Measurements from ENCODE around the gene ME1.
A peak's percentile ranks its signal among the peaks of the same experiment; 100 is the strongest.

Gene ME1

DNA sequence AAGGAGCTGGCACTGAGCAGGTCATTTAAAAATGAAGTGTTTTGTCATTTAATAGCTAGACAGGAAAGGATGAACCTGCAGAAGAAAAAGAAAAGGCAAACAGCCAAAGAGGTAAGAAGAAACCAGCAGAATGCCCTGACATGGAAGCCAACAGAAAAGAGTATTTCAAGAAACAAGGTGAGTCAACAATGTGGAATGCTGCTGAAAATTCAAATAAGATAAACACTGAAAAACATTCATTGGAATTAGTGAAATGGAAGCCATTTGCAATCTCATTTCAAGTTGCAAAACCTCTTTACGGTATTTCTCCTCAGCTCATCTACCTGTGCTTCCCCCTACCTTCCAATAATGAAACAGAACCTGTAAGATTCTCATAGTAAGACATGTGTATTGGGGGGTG, 178.1 kb downstream of the ME1 start:
- H3K27me3 ChIP-seq (ENCODE audit: control insufficient read depth in 5 of 5, insufficient read depth in 4 of 5, low read length in 5 of 5), result no peaks in the 10 kb centered on the region
- H3K9me3 ChIP-seq (ENCODE audit: control insufficient read depth in 5 of 5, low read length in 5 of 5), result peaks cover 0 to 2% (median 0%) of the 10 kb centered on the region in 5 donors
- H3K4me3 ChIP-seq (ENCODE audit: low read depth in 1 of 5, low read length in 5 of 5), result no peak overlapping the region
- H3K36me3 ChIP-seq (ENCODE audit: control insufficient read depth in 5 of 5, insufficient read depth in 5 of 5, low read length in 5 of 5), result peaks cover 0 to 35% (median 21%) of the 10 kb centered on the region in 5 donors
- H3K4me1 ChIP-seq (ENCODE audit: control insufficient read depth in 5 of 5, insufficient read depth in 5 of 5, low read length in 5 of 5), result no peaks in the 10 kb centered on the region
- H3K9ac ChIP-seq (ENCODE audit: low read length in 5 of 5), result no peak overlapping the region
- no peak overlapping the region for H3K27ac ChIP-seq (ENCODE audit: low read depth, low read length)

DNA sequence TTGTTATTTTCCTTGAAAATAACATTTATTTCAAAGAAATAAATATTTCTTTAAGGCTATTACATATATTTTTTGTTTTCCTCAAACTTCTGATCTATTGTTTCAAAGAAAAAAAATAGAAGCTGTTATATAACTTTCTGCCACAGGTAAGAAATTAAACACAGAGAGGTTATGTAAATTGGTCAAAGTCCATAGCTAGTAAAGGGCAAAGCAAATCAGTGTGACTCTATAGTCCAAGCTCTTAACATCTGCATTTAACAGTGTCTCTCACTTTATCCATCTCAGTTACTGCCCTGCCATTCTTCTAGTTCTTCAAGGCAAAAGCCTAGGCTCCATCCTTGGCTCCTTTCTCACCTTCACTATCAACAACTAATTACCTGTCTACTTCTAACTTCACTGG, 180.6 kb downstream of the ME1 start:
- H3K4me1 ChIP-seq (ENCODE audit: control insufficient read depth in 5 of 5, insufficient read depth in 5 of 5, low read length in 5 of 5), result no peaks in the 10 kb centered on the region
- no peak overlapping the region for H3K9ac ChIP-seq (ENCODE audit: low read length in 5 of 5)
- H3K9me3 ChIP-seq (ENCODE audit: control insufficient read depth in 5 of 5, low read length in 5 of 5), result no peaks in the 10 kb centered on the region
- H3K4me3 ChIP-seq (ENCODE audit: low read depth in 1 of 5, low read length in 5 of 5), result no peak overlapping the region
- no peak overlapping the region for H3K27ac ChIP-seq (ENCODE audit: low read depth, low read length)
- peaks cover 0 to 35% (median 21%) of the 10 kb centered on the region in 5 donors for H3K36me3 ChIP-seq (ENCODE audit: control insufficient read depth in 5 of 5, insufficient read depth in 5 of 5, low read length in 5 of 5)
- H3K27me3 ChIP-seq (ENCODE audit: control insufficient read depth in 5 of 5, insufficient read depth in 4 of 5, low read length in 5 of 5), result no peaks in the 10 kb centered on the region

DNA sequence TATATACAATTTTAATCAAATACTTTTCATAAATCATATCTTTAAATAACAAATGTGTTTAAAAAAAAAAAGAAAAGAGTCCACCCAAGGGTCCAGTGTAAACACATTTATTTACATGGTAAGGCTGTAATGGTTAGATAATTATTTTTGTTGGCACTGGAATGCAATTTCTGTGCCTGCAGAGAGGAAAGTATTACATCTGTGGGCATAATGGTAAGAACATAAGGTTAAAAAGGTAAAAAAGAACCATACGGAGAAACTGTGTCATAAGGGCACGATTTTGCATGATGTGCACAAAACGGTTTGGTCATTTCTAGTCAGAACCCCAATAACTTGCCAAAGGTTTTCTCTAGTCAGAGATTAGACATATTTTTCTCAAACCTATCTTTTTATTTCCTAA, 183.4 kb downstream of the ME1 start:
- Histone ChIP-seq H3K4me3 (ENCODE audit: low read depth in 1 of 5, low read length in 5 of 5) (no peak overlapping the region), H3K9me3 (ENCODE audit: control insufficient read depth in 5 of 5, low read length in 5 of 5) (no peaks in the 10 kb centered on the region), H3K9ac (ENCODE audit: low read length in 5 of 5) (no peak overlapping the region), H3K36me3 (ENCODE audit: control insufficient read depth in 5 of 5, insufficient read depth in 5 of 5, low read length in 5 of 5) (peaks cover 0 to 23% (median 16%) of the 10 kb centered on the region in 5 donors), H3K4me1 (ENCODE audit: control insufficient read depth in 5 of 5, insufficient read depth in 5 of 5, low read length in 5 of 5) (peaks cover 0 to 2% (median 0%) of the 10 kb centered on the region in 5 donors), H3K27me3 (ENCODE audit: control insufficient read depth in 5 of 5, insufficient read depth in 4 of 5, low read length in 5 of 5) (no peaks in the 10 kb centered on the region), H3K27ac (ENCODE audit: low read depth, low read length) (no peak overlapping the region)

DNA sequence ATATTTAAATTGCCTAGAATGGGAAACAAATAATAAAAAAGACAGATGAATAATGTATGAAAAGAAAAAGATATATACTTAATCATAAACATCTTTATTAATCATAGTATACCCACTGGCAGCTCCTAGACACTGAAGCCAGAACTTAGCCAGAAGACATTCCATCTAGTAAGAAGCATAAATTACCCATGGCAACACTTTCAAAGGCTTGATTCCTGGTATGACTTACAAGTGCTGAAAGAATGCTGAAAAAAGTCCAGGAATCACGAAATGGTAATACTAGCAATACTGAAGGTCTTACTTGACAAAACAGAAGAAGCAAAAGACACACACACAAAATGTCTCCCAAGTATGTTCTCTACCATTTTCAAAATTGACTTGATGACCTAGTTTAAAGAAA, 199.7 kb downstream of the ME1 start:
- Histone ChIP-seq H3K9me3 (ENCODE audit: control insufficient read depth in 5 of 5, low read length in 5 of 5) (no peaks in the 10 kb centered on the region), H3K9ac (ENCODE audit: low read length in 5 of 5) (no peak overlapping the region)

DNA sequence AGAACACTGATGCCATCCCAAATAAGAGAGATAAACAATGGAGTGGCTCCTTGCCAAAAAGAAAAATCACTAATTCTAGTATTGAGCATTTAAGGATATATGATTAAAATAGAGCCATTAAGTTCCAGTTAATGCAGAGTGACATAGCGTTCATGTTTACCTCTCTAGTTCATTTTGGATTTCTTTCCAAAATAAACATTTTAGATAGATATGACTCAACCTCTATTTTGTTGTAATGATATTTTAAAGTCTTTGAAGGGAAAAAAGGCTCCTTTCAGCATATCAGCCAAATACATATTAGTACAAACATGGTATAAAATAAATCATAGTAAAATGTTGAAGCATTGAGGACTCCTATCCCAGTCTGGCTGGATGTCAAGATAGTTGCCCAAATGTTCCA, 204.3 kb downstream of the ME1 start:
- Histone ChIP-seq H3K27me3 (ENCODE audit: control insufficient read depth in 5 of 5, insufficient read depth in 4 of 5, low read length in 5 of 5) (no peaks in the 10 kb centered on the region), H3K4me1 (ENCODE audit: control insufficient read depth in 5 of 5, insufficient read depth in 5 of 5, low read length in 5 of 5) (peaks cover 0 to 4% (median 0%) of the 10 kb centered on the region in 5 donors), H3K9ac (ENCODE audit: low read length in 5 of 5) (no peak overlapping the region)

More for the DNA sequence above, 199.7 kb downstream of the ME1 start:
- peaks cover 0 to 21% (median 6%) of the 10 kb centered on the region in 5 donors for H3K36me3 ChIP-seq (ENCODE audit: control insufficient read depth in 5 of 5, insufficient read depth in 5 of 5, low read length in 5 of 5)
- no peaks in the 10 kb centered on the region for H3K27me3 ChIP-seq (ENCODE audit: control insufficient read depth in 5 of 5, insufficient read depth in 4 of 5, low read length in 5 of 5)
- H3K27ac ChIP-seq (ENCODE audit: low read depth, low read length), result no peak overlapping the region
- no peak overlapping the region for H3K4me3 ChIP-seq (ENCODE audit: low read depth in 1 of 5, low read length in 5 of 5)
- peaks cover 0 to 4% (median 0%) of the 10 kb centered on the region in 5 donors for H3K4me1 ChIP-seq (ENCODE audit: control insufficient read depth in 5 of 5, insufficient read depth in 5 of 5, low read length in 5 of 5)

DNA sequence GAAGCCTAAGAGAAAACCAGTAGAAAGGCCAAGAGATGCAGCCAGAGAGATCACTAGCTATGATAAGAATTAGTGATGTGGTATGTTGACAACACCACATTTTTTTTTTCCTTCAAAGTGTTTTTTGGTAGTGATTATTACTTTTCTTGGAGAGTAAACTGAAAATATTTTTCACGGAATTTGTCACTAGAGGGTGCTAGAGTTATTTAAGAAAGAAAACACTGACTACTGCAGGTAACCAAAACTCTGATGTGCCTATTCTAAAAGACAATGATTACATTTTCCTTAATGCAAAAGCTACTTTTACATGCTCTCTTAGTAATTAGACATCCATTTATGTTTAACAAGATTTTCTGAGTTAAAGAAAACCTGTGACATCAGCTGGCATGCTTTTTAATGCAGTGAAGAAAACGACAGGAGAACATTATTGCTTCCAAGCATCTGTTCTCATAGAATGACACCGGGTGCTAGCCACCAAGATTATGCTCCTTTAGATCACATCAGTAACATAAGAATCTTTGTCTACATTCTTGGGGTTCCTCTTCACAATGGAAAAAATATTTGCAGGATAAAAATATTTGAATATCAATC, 208.9 kb downstream of the ME1 start:
- Histone ChIP-seq H3K36me3 (ENCODE audit: control insufficient read depth in 5 of 5, insufficient read depth in 5 of 5, low read length in 5 of 5) (peaks cover 6 to 27% (median 25%) of the 10 kb centered on the region in 5 donors), H3K27me3 (ENCODE audit: control insufficient read depth in 5 of 5, insufficient read depth in 4 of 5, low read length in 5 of 5) (no peaks in the 10 kb centered on the region), H3K4me3 (ENCODE audit: low read depth in 1 of 5, low read length in 5 of 5) (no peak overlapping the region), H3K27ac (ENCODE audit: low read depth, low read length) (no peak overlapping the region), H3K4me1 (ENCODE audit: control insufficient read depth in 5 of 5, insufficient read depth in 5 of 5, low read length in 5 of 5) (no peaks in the 10 kb centered on the region), H3K9ac (ENCODE audit: low read length in 5 of 5) (no peak overlapping the region), H3K9me3 (ENCODE audit: control insufficient read depth in 5 of 5, low read length in 5 of 5) (no peaks in the 10 kb centered on the region)

More for the DNA sequence above, 204.3 kb downstream of the ME1 start:
- peaks cover 6 to 30% (median 19%) of the 10 kb centered on the region in 5 donors for H3K36me3 ChIP-seq (ENCODE audit: control insufficient read depth in 5 of 5, insufficient read depth in 5 of 5, low read length in 5 of 5)
- H3K9me3 ChIP-seq (ENCODE audit: control insufficient read depth in 5 of 5, low read length in 5 of 5), result no peaks in the 10 kb centered on the region
- no peak overlapping the region for H3K27ac ChIP-seq (ENCODE audit: low read depth, low read length)
- H3K4me3 ChIP-seq (ENCODE audit: low read depth in 1 of 5, low read length in 5 of 5), result no peak overlapping the region

DNA sequence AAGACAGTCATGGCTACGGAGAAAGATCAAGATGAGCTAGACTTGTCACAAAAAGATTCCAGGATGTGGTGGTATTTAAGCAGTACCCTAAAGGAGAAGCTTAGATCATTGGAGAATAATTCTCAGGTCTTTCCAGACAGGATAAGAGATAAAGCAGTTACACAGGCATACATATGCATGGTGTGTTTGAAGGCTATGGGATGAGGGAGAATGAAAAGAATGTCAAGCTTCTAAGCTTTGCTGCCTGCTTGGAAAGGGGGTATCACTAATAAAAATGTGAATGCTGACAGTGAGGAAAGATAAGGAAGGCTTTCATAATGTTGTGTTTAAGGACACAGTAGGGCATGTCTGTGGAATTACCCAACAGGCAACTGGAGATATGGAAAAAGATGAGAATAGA, 209.6 kb downstream of the ME1 start:
- no peak overlapping the region for H3K27ac ChIP-seq (ENCODE audit: low read depth, low read length)
- no peaks in the 10 kb centered on the region for H3K27me3 ChIP-seq (ENCODE audit: control insufficient read depth in 5 of 5, insufficient read depth in 4 of 5, low read length in 5 of 5)
- H3K36me3 ChIP-seq (ENCODE audit: control insufficient read depth in 5 of 5, insufficient read depth in 5 of 5, low read length in 5 of 5), result peaks cover 6 to 32% (median 25%) of the 10 kb centered on the region in 5 donors
- no peaks in the 10 kb centered on the region for H3K4me1 ChIP-seq (ENCODE audit: control insufficient read depth in 5 of 5, insufficient read depth in 5 of 5, low read length in 5 of 5)
- no peaks in the 10 kb centered on the region for H3K9me3 ChIP-seq (ENCODE audit: control insufficient read depth in 5 of 5, low read length in 5 of 5)
- no peak overlapping the region for H3K9ac ChIP-seq (ENCODE audit: low read length in 5 of 5)
- no peak overlapping the region for H3K4me3 ChIP-seq (ENCODE audit: low read depth in 1 of 5, low read length in 5 of 5)

DNA sequence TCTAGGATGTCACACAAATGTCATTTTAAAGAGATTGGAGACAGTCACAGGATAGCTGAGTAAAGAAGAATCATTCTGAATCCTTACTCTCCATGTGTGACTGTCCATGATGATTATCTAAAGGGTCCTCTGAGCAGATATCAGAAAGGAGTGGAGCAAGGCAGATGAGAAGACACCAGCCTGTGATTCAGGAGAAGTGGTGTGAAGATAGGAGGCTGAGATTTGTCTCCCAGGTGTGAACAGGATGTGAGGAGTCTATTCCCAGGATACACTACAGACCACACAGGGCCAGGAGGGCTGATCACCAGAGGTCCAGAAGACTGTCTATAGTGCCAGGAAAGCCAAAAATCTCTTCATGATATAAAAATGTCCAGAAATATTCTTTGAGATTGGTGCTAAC, 210.7 kb downstream of the ME1 start:
- Histone ChIP-seq H3K27ac (ENCODE audit: low read depth, low read length) (no peak overlapping the region), H3K4me1 (ENCODE audit: control insufficient read depth in 5 of 5, insufficient read depth in 5 of 5, low read length in 5 of 5) (peaks cover 0 to 5% (median 0%) of the 10 kb centered on the region in 5 donors), H3K36me3 (ENCODE audit: control insufficient read depth in 5 of 5, insufficient read depth in 5 of 5, low read length in 5 of 5) (peaks cover 6 to 32% (median 32%) of the 10 kb centered on the region in 5 donors), H3K9me3 (ENCODE audit: control insufficient read depth in 5 of 5, low read length in 5 of 5) (no peaks in the 10 kb centered on the region), H3K9ac (ENCODE audit: low read length in 5 of 5) (peak overlapping the region in 1 of 5 donors; percentile 52), H3K4me3 (ENCODE audit: low read depth in 1 of 5, low read length in 5 of 5) (no peak overlapping the region), H3K27me3 (ENCODE audit: control insufficient read depth in 5 of 5, insufficient read depth in 4 of 5, low read length in 5 of 5) (no peaks in the 10 kb centered on the region)

DNA sequence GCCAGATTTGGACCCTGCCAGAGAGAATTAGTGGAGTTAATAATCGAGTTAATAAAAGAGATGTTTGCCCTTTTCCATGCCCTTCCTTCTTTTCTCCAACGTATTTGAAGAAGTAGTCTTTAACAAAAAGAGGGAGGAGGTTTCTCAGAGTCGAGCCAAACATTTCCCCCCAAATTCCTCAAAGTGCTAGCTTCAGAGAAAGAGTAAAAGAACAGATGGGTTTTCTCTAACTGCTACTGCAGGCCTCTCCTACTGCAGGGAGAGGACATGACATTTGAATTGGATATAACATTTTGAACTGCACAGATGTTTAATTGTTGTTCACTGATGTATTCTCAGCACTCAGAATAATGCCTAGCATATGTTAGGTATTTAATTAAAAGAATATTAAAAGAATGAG, 212.2 kb downstream of the ME1 start:
- Histone ChIP-seq H3K9ac (ENCODE audit: low read length in 5 of 5) (no peak overlapping the region), H3K27ac (ENCODE audit: low read depth, low read length) (no peak overlapping the region), H3K4me1 (ENCODE audit: control insufficient read depth in 5 of 5, insufficient read depth in 5 of 5, low read length in 5 of 5) (peaks cover 0 to 8% (median 0%) of the 10 kb centered on the region in 5 donors), H3K36me3 (ENCODE audit: control insufficient read depth in 5 of 5, insufficient read depth in 5 of 5, low read length in 5 of 5) (peaks cover 3 to 31% (median 30%) of the 10 kb centered on the region in 5 donors), H3K9me3 (ENCODE audit: control insufficient read depth in 5 of 5, low read length in 5 of 5) (no peaks in the 10 kb centered on the region), H3K27me3 (ENCODE audit: control insufficient read depth in 5 of 5, insufficient read depth in 4 of 5, low read length in 5 of 5) (no peaks in the 10 kb centered on the region), H3K4me3 (ENCODE audit: low read depth in 1 of 5, low read length in 5 of 5) (no peak overlapping the region)

DNA sequence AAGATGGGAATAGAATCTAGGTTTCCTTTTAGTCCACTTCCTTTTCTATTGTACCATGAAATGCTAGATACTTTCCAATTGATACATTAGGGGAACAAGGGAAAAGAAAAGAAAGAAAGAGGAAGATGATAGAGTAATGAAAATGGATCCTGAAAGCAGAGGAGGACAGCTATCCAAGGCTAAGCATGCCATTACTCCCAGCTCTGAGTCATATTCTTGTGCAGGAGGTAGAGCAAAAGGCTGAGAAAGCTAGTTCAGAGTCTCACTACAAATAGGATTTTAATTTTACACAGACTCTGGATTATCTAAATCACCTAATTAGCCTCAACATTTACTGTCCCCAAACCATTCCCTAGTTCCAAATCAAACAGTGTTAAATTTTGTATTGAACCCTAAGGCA, 214.0 kb downstream of the ME1 start:
- Histone ChIP-seq H3K9ac (ENCODE audit: low read length in 5 of 5) (no peak overlapping the region), H3K4me1 (ENCODE audit: control insufficient read depth in 5 of 5, insufficient read depth in 5 of 5, low read length in 5 of 5) (peaks cover 0 to 8% (median 0%) of the 10 kb centered on the region in 5 donors), H3K27me3 (ENCODE audit: control insufficient read depth in 5 of 5, insufficient read depth in 4 of 5, low read length in 5 of 5) (no peaks in the 10 kb centered on the region), H3K4me3 (ENCODE audit: low read depth in 1 of 5, low read length in 5 of 5) (no peak overlapping the region), H3K27ac (ENCODE audit: low read depth, low read length) (no peak overlapping the region), H3K36me3 (ENCODE audit: control insufficient read depth in 5 of 5, insufficient read depth in 5 of 5, low read length in 5 of 5) (peaks cover 0 to 25% (median 18%) of the 10 kb centered on the region in 5 donors), H3K9me3 (ENCODE audit: control insufficient read depth in 5 of 5, low read length in 5 of 5) (no peaks in the 10 kb centered on the region)

Data from subcutaneous abdominal adipose tissue (tissue), 5 donors.